Ascending aorta (tissue), 2 donors: ENCODE results near the gene BEST1. TPM values are rescaled to one million over a fixed set of nuclear protein-coding genes. Genes with fewer than 3 reads are reported as not detected.

Experiments used
- DNase-seq, 2 donors: peaks; one replicate each; pipeline ENCODE4 v3.0.0-alpha.2; 2019; ENCODE audit warnings: low spot score in 2 of 2
- H3K27ac ChIP-seq, 2 donors: fragments of 200-600 bp; sonication (generic); one replicate each; pipeline ENCODE4 v1.5.1; 2016 to 2017; ENCODE audit warnings: mild to moderate bottlenecking in 1 of 2
- H3K27me3 ChIP-seq: fragments of 200-600 bp; sonication (generic); one replicate; pipeline ENCODE4 v1.5.1; 2017
- H3K36me3 ChIP-seq, 2 donors: fragments of 200-600 bp; sonication (generic); one replicate each; pipeline ENCODE4 v1.5.1; 2016
- H3K4me1 ChIP-seq, 2 donors: fragments of 200-600 bp; sonication (generic); one replicate each; pipeline ENCODE4 v1.5.1; 2016 to 2017; ENCODE audit warnings: mild to moderate bottlenecking in 1 of 2
- H3K4me3 ChIP-seq, 2 donors: fragments of 200-600 bp; sonication (generic); one replicate each; pipeline ENCODE4 v1.5.1; 2016 to 2017; ENCODE audit warnings: mild to moderate bottlenecking in 1 of 2
- H3K9me3 ChIP-seq, 2 donors: fragments of 200-600 bp; sonication (generic); one replicate each; pipeline ENCODE4 v1.5.1; 2016
- intact Hi-C: fragments of 100-400 bp; cut with DNase I; formaldehyde crosslinking; loops from one replicate; pipeline ENCODE4 v1.15.1; 2023
- total RNA-seq: library from RNA; depleted of rRNA; stranded (reverse); fragments of >200 nt; gene quantifications from one replicate; pipeline ENCODE4 v1.1.0, GENCODE V29; 2016
- TF ChIP-seq, protein P1 (sequence below), 3 experiments: fragments of 200-600 bp in 2 of 3; fragments of 450-650 bp in 1 of 3; sonication (generic) in 2 of 3; IDR thresholded peaks; one replicate each; pipeline ENCODE4 v1.5.1; 2016 to 2019; ENCODE audit warnings: antibody characterized with exemption in 3 of 3, mild to moderate bottlenecking in 1 of 3, moderate library complexity in 1 of 3

The BEST1 gene
- total RNA-seq, 1 donor from 2014 or later = 30.9 TPM

DNA sequence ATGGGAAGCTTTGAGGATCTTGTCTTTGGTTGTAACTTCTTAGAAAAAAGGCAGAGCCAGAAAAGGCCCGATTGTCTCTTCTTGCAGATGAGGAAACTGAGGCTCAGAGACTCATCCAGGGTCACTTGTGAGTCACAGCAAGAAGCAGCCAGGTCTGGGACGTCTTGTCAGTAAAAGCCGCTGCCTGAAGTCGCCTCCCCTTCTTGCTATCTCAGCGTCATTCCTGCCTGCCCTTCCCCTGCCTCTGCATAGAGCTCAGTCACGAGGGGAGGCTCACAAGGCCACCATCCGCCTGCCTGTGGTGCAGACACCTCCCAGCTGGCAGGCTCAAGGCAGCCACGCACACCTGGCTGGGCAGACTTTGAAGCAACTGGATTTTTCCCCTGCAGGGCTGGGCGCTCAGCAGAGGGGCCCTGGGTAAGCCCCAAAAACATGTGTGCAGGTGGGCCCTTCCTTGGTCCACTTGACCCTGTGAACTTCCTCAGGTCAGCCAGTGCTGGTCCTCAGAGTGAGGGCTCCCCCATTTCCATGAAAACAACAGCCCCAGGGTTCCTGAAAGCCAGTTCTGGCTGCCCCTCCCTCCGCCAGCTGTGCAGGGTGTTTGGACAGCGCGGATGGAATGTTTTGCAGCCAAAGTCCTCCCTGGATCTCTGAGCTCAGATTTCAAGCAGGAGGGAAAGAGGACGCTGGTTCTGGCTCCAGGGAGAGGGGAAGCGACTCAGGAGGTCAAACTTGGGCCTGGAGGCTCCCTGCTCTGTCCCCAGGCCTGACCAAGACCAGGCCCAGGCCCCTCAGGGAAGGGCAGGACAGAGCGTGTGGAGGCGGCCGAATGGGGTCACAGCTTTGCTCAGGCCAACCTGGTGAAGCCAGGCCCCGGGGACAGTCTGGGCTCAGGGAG lies 26.7 kb upstream of the BEST1 start:
- Histone ChIP-seq H3K4me3 (no peak overlapping the region), H3K27ac (peak overlapping the region; percentile 52 to 75), H3K36me3 (no peaks in the 10 kb centered on the region), H3K4me1 (peaks cover 0 to under 1% of the 10 kb centered on the region in 2 donors), H3K9me3 (no peaks in the 10 kb centered on the region), H3K27me3 (no peaks in the 10 kb centered on the region)
- peak in 1 of 2 donors; percentile 79 for DNase-seq
- TF ChIP-seq, protein P1, sequence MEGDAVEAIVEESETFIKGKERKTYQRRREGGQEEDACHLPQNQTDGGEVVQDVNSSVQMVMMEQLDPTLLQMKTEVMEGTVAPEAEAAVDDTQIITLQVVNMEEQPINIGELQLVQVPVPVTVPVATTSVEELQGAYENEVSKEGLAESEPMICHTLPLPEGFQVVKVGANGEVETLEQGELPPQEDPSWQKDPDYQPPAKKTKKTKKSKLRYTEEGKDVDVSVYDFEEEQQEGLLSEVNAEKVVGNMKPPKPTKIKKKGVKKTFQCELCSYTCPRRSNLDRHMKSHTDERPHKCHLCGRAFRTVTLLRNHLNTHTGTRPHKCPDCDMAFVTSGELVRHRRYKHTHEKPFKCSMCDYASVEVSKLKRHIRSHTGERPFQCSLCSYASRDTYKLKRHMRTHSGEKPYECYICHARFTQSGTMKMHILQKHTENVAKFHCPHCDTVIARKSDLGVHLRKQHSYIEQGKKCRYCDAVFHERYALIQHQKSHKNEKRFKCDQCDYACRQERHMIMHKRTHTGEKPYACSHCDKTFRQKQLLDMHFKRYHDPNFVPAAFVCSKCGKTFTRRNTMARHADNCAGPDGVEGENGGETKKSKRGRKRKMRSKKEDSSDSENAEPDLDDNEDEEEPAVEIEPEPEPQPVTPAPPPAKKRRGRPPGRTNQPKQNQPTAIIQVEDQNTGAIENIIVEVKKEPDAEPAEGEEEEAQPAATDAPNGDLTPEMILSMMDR (IDR thresholded peaks at IDR 0.05) = no peak
- intact Hi-C loops = no loop called here

DNA sequence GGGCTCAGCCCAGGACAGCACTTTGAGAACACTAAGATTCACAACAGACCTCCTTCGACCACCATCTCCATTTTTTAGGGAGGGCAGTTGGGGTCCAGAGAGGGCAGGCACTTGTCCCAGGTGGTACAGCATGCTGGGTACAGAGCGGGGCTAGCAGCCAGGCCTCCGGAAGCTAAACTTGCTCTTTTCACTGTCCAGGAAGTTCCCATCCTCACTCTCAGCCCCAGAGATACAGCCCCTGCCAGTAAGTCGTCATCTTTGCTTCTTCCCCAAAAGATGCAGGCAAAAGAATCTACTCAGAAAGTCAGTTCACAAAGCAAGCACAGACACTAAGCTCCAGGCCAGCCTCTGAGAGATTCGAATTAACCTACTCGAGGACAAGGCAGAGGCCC lies 26.1 kb upstream of the BEST1 start:
- H3K36me3 ChIP-seq = no peaks in the 10 kb centered on the region
- H3K27me3 ChIP-seq = no peaks in the 10 kb centered on the region
- TF ChIP-seq, protein P1 (IDR thresholded peaks at IDR 0.05) = no peak
- H3K27ac ChIP-seq = peak overlapping the region; percentile 38 to 52
- H3K4me1 ChIP-seq = no peaks in the 10 kb centered on the region
- peak in 1 of 2 donors; percentile 53 for DNase-seq
- H3K4me3 ChIP-seq = no peak overlapping the region
- no peaks in the 10 kb centered on the region for H3K9me3 ChIP-seq
- intact Hi-C loops = no loop called here

DNA sequence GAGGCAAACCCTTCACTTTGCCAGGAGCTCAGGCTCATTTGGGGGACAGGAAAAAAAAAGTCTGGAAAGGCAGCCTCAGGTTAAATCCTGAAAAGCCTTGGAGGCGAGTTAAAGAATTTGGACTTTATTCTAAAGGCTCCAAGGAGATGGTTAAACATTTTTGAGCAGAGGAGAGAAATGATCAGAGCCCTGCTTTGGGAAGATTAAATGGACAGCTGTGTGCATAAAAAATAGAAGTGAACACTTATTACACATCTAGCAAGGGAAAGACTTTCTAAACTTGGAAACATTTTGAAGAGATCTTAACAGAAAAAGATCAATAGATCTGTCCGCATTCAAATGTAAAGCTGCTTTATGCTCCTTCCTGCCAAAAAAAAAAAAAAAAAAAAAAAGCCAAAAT lies 24.4 kb upstream of the BEST1 start:
- TF ChIP-seq, protein P1 (IDR thresholded peaks at IDR 0.05) = no peak
- intact Hi-C loops = no loop called here
- no peak overlapping the region for H3K27ac ChIP-seq
- no peaks in the 10 kb centered on the region for H3K9me3 ChIP-seq
- no peaks in the 10 kb centered on the region for H3K27me3 ChIP-seq
- no peak for DNase-seq
- H3K4me1 ChIP-seq = no peaks in the 10 kb centered on the region
- H3K4me3 ChIP-seq = no peak overlapping the region
- no peaks in the 10 kb centered on the region for H3K36me3 ChIP-seq

DNA sequence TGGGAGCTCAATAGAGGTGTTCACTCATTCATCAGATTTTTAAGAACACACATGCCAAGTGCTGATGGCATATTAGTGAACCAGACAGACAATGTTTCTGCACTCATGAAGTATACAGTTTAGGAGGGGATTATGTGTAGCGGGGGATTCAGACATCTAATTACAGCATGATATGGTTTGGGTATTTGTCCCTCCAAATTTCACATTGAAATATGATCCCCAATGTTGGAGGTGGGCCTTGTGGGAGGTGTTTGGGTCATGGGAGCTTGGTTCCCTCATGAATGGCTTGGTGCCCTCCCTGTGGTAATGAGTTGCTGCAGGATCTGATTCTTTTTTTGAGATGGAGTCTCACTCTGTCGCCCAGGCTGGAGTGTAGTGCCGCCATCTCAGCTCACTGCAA lies 23.9 kb upstream of the BEST1 start:
- TF ChIP-seq, protein P1 (IDR thresholded peaks at IDR 0.05) = no peak
- DNase-seq = peak in 1 of 2 donors; percentile 16
- Histone ChIP-seq H3K27ac (no peak overlapping the region), H3K4me1 (no peaks in the 10 kb centered on the region), H3K36me3 (no peaks in the 10 kb centered on the region), H3K4me3 (no peak overlapping the region), H3K9me3 (no peaks in the 10 kb centered on the region), H3K27me3 (no peaks in the 10 kb centered on the region)
- intact Hi-C loops = no loop called here

DNA sequence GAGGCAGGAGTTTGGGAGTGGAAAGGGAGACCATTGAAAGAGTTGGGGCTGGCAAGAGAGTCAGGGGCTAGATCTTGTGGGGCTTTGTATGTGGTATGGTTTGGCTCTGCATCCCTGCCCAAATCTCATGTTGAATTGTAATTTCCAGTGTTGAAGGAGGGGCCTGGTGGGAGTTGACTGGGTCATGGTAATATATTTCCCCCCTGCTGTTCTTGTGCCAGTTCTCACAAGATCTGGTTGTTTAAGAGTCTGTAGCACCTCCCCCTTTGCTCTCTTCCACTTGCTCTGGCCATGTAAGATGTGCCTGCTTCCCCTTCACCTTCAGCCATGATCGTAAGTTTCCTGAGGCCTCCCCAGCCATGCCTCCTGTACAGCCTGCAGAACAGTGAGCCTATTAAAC lies 22.6 kb upstream of the BEST1 start:
- intact Hi-C loops = no loop called here
- TF ChIP-seq, protein P1 (IDR thresholded peaks at IDR 0.05) = no peak
- DNase-seq = peak in 1 of 2 donors; percentile 30

More for the DNA sequence above, 22.6 kb upstream of the BEST1 start:
- Histone ChIP-seq H3K4me1 (no peaks in the 10 kb centered on the region), H3K4me3 (no peak overlapping the region), H3K36me3 (no peaks in the 10 kb centered on the region), H3K9me3 (no peaks in the 10 kb centered on the region), H3K27me3 (no peaks in the 10 kb centered on the region), H3K27ac (no peak overlapping the region)
